ENCODE results near the gene RUVBL2. TPM values are rescaled to one million over a fixed set of nuclear protein-coding genes. Genes with fewer than 3 reads are reported as not detected.

Gene RUVBL2
- total and polyA plus RNA-seq, 2 donors (not counting 3 experiments of a cell fraction or from before 2014, with no cell fraction given), result 115 to 185 TPM

- H3K4me3 ChIP-seq (replicated peaks in 1 of 3; ENCODE audit: insufficient read depth in 1 of 3, low read depth in 1 of 3, low read length in 3 of 3), result peak overlapping the region; percentile 35 to 79 (median 60)
- dilution Hi-C loops (cut with MboI; ENCODE audit: extremely low pct_ligation_motif_present, low sequenced_read_pairs) (no loop called here), intact Hi-C loops (cut with micrococcal nuclease) (no loop called here)
- H3K4me2 ChIP-seq (ENCODE audit: insufficient read depth, low read length), result peak overlapping the region; percentile 62
- peaks cover 3 to 9% of the 10 kb centered on the region in 2 experiments for H3K36me3 ChIP-seq (ENCODE audit: control insufficient read depth in 2 of 2, extremely low read depth in 1 of 2, insufficient read depth in 2 of 2, low read length in 2 of 2)
- H3K79me2 ChIP-seq (ENCODE audit: control insufficient read depth, insufficient read depth, low read length), result peaks cover 16% of the 10 kb centered on the region
- DNase-seq (ENCODE audit: low read depth, low spot score) (no peak), FAIRE-seq (peak; percentile 44)
- H3K9me1 ChIP-seq (replicated peaks; ENCODE audit: control insufficient read depth, extremely low read depth, insufficient read depth, low read length), result no peaks in the 10 kb centered on the region
- ChIA-PET POLR2A (interaction anchor here (0.6 to 2.3 kb wide), 3 partner anchors 91 to 201 kb away, joined by 4 to 14 read pairs (median 4); partner anchors contain the start of gene PPP1R15A), CTCF (interaction anchor here (0.8 to 2.7 kb wide), 5 partner anchors 27 to 179 kb away, joined by 3 to 20 read pairs (median 12); partner anchors contain the start of gene RUVBL2)
- BruUV-seq (replicated peaks), result no TSS peak
- no peak overlapping the region for H2AFZ ChIP-seq (ENCODE audit: low read depth, low read length)
- H4K20me1 ChIP-seq (replicated peaks; ENCODE audit: control insufficient read depth, extremely low read depth, insufficient read depth, low read length), result peaks cover 3% of the 10 kb centered on the region
- no peaks in the 10 kb centered on the region for H3K9me3 ChIP-seq (replicated peaks; ENCODE audit: control insufficient read depth, insufficient read depth, low read length)
- no peak overlapping the region for H3K27ac ChIP-seq (ENCODE audit: insufficient read depth, low read depth, low read length)
- H3K4me1 ChIP-seq (ENCODE audit: control insufficient read depth, extremely low read depth, insufficient read depth, low read length), result peaks cover 25% of the 10 kb centered on the region
- H3K27me3 ChIP-seq (ENCODE audit: control insufficient read depth in 2 of 2, insufficient read depth in 2 of 2, low read length in 2 of 2), result no peaks in the 10 kb centered on the region
- no peak overlapping the region for H3K9ac ChIP-seq (replicated peaks; ENCODE audit: extremely low read depth, insufficient read depth, low read length)
- no peak for TF ChIP-seq GATA2 (IDR thresholded peaks at IDR 0.05; ENCODE audit: insufficient read depth, insufficient read length, low read depth, low read length)
- TF ChIP-seq CTCF (IDR thresholded peaks at IDR 0.05; ENCODE audit: extremely low read depth in 1 of 2, insufficient read depth in 1 of 2, low read depth in 1 of 2, low read length in 2 of 2), result no peak
- no peak for TF ChIP-seq EZH2 (IDR thresholded peaks at IDR 0.05; ENCODE audit: borderline replicate concordance, low read depth, low read length, severe bottlenecking)
- TF ChIP-seq JUN (IDR thresholded peaks at IDR 0.05; ENCODE audit: borderline replicate concordance, insufficient read depth, insufficient read length, low read depth), result no peak
- TF ChIP-seq POLR2AphosphoS5 (IDR thresholded peaks at IDR 0.05; ENCODE audit: insufficient read depth, low read depth, low read length), result no peak
- no peak for TF ChIP-seq FOS (IDR thresholded peaks at IDR 0.05; ENCODE audit: borderline replicate concordance, insufficient read depth, low read length)
- TF ChIP-seq MAX (IDR thresholded peaks at IDR 0.05; ENCODE audit: insufficient read depth, insufficient read length), result no peak
- no peak for TF ChIP-seq MYC (IDR thresholded peaks at IDR 0.05; ENCODE audit: low read depth, low read length)
- TF ChIP-seq POLR2A (IDR thresholded peaks at IDR 0.05; ENCODE audit: low read depth, low read length), result no peak
These were observed 26.9 kb upstream of the RUVBL2 start for GRCh38 chr19:48966541-48967345.
